ENCODE results near the gene LRIT2.

DNA sequence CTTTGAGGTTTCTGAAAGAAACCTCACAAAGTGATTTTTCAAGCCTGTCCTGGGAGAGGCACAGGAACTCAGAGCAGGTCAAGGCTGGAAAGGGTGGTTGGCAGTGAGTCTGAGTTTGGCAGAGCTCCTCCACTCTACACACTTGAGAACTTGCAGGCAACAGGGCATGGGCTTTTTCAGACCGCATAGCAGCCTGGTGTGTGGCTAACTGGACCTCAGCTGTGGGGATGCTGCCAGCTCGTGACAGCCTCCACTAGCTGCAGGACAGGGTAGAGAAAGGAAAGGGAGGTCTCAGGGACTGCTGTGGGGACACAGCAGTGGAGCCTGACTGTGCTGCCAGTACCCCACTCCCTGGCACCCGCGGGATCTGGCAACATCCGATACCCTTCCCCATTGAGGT is 28.4 kb downstream of the LRIT2 start:
- TF ChIP-seq NFYB (CRISPR knock-in tag; conservative IDR thresholded peaks at IDR 0.05; ENCODE audit: low read depth): no peak
- TF ChIP-seq MXD4 (CRISPR knock-in tag; IDR thresholded peaks at IDR 0.05; ENCODE audit: borderline replicate concordance): no peak
- no peak for TF ChIP-seq JUN (CRISPR knock-in tag; IDR thresholded peaks at IDR 0.05)
- no peak for TF ChIP-seq NR3C1 (CRISPR knock-in tag; conservative IDR thresholded peaks at IDR 0.05; ENCODE audit: low read depth)
- TF ChIP-seq CTCF (IDR thresholded peaks at IDR 0.05): no peak
- no peak for TF ChIP-seq SP1 (CRISPR knock-in tag; conservative IDR thresholded peaks at IDR 0.05)
- no peak for TF ChIP-seq TEAD4 (CRISPR knock-in tag; IDR thresholded peaks at IDR 0.05)
- TF ChIP-seq ZNF317 (CRISPR knock-in tag; IDR thresholded peaks at IDR 0.05; ENCODE audit: borderline replicate concordance, low read depth): no peak
- TF ChIP-seq RORB (CRISPR knock-in tag; IDR thresholded peaks at IDR 0.05): no peak
- no peak for TF ChIP-seq USF1 (CRISPR knock-in tag; IDR thresholded peaks at IDR 0.05)
- no peak for TF ChIP-seq ATF6 (CRISPR knock-in tag; IDR thresholded peaks at IDR 0.05)
